HG03571 (cell line): ENCODE data around the gene FNDC5.

Experiments
- ATAC-seq: cut with Tn5 transposase; IDR thresholded peaks from one replicate; pipeline ENCODE4 v1.9.1; 2021; ENCODE audit not compliant: unreplicated experiment

Gene FNDC5

GRCh38 chr1:32897082-32898049 lies 26.7 kb upstream of the FNDC5 start:
- ATAC-seq = no peak

DNA sequence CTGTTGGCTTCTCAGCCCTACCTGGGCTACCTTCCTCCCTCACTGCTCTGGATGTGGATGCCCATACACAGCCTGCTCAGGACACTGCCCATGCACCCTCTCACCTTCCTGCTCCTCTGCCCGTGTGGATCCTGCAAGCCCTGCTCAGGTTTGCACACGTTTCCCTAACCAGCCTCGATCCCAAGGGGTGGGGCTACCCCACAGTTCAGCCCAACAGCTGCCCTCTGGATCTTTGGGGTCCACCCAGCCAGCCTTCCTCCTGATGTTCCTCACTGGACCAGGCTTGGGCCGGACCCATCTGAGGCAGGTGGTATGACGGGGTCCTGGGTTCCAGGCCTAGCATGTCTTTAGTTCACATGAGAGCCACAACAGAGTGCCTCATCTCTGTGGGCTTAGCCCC lies 25.7 kb upstream of the FNDC5 start:
- no peak for ATAC-seq

DNA sequence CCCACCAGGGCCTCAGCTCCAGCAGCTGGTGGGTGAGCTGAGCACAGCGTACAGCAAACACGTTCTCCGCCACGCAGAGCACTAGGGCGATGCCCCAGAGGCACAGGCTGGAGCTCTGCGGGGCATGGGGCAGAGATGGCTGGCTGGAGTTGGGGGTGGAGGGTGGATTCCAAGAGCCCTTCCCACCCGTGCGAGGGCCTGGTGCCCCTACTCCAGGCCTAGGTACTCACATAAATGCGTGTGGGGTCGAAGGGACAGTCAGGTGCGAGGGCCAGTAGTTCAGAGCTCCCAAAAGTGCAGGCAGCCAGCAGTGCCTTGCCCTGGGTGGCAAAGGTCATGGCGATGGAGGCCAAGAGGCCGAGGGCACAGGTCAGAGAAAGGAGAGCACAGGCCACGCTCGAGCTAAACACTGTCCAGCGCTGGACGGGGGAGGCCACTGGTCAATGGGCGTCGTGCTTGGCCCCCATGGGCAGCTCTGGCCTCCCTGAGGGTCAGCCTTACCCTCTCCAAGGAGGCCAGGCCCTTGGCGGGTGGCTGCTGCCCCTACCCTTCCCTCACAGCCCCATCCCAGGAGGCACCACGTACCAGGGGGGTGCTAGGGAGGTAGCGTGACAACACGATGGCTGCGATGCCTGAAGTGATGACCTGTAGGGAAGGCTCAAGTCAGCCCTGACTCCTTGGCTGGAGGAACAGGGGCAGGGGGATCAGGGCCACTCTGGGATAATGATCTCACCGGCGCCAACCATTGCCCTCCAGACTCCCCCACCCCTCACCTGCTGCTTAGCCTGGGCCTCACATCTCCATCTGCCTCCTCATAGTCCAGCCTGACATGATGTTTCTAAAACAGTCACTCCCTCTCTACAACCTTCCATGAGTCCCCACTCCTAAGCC lies 24.9 kb upstream of the FNDC5 start:
- no peak for ATAC-seq

DNA sequence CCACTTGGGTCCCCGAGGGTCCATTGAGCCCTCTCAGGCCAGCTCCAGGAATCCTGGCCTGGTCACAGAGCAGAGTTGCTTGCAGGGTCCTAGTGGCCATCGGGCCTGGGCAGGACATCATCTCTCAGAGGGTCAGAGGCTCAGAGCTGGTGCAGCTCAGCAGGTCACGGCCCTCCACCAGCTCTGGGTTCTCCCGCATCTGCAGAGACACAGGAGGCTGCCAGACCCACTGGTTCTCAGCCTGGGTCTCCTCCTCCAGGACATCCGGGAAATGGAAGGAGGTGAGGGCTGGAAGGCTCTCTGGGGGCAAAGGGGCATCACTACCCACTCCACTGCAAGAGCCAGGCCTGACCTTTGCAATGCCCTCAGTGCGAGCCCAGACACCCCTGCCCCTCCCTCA lies 24.0 kb upstream of the FNDC5 start:
- no peak for ATAC-seq

DNA sequence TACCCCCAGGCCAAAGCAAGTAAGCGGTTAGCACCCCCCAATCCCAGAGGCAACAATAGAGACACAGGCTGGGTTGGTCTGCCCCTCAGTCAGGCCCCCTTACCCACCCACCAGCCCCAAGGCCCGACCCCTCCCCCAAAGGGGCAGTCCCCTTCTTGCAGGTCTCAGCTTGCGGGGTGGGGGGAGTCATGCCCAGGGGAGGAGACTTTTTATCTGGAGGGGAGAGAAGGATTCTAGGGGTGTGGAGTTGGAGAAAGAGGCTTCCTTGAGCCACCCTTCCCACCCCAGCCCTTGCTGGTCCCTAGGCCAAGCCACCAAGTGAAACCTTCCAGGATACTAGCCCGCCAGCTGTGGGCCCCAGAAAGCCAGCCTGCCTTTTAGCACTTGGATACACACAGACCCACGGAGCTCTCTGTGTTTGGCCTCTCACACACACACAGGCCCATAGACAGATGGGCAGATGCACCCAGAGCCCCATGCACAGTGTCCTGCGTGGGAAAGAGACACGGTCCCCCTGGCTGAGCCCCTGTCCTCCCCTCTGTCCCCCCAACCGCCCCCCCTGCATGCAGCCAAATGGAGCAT lies 23.4 kb upstream of the FNDC5 start:
- no peak for ATAC-seq

- ATAC-seq = no peak
Observed at GRCh38 chr1:32893198-32894018, 22.7 kb upstream of the FNDC5 start.

DNA sequence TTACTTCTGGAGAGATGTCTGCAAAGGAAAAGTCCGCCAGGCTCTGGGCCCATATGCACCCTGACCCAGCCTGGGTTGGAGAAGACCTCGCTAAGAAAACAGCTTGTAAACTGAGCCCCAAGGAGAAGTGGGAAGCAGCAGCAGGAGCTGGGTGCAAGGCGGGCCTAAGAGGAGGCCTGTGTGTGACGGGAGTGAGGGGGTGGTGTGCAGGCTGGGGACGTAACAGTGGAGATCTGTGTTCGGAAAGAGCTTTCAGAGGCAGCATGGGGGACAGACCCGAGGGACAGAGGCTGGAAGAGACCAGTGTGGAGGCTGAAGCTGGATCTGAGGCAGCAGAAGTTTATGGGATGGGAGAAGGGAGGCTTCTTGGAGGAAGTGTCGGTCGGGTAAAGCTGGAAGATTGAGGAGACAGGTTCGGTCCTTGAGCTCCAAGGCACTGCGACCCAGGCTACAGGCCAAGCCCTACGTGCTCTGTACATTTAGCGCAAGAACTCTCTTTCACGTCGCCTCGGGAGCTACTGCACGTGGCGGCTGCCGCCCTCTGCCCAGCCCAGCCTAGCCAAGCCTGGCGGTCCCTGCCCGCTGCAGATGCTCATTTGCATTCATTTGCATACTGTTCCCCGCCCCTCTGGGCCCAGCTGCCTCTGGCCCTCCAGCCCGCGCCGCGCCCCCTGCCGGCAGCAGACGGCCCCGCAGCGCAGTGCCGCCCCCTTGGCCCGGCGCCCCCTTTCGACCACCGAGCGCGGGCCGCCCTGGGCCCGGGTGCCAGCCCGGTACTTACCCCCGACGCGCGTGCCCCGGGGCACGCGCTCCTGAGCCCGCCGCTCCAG lies 21.9 kb upstream of the FNDC5 start:
- ATAC-seq = no peak

DNA sequence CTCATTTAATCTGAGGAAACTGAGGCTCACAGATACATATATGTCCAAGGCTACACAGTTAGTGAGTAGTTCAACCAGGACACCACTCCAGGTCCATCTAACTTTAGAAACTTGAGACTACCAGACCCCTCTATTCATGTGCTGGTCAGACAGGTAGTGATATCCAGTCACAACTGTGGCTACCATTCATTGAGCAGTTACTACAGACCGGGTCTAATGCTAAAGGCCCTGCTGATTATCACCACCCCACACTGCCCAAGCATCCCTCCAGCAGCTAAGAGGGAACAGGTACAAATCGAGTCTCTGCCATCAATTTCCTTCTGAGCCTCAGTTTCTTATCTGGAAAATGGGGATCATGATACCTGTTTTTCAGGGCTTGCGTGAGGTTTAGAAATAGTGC lies 20.9 kb upstream of the FNDC5 start:
- ATAC-seq = no peak

DNA sequence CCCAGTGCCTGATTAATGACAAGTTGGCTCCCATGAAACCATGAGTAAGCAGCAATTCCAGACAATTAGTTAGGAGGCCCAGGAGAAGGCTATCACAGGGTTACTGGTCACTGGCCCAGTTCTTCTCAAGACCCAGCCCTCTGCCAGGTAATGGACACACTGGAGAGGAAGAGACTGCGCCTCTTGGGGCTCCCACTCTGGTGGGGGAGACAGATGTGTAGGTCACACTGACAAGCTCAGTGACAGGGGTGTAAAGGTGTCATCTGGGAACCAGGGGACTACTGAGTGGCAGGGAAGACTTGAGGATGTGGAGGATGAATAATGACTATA lies 20.5 kb upstream of the FNDC5 start:
- ATAC-seq = no peak

DNA sequence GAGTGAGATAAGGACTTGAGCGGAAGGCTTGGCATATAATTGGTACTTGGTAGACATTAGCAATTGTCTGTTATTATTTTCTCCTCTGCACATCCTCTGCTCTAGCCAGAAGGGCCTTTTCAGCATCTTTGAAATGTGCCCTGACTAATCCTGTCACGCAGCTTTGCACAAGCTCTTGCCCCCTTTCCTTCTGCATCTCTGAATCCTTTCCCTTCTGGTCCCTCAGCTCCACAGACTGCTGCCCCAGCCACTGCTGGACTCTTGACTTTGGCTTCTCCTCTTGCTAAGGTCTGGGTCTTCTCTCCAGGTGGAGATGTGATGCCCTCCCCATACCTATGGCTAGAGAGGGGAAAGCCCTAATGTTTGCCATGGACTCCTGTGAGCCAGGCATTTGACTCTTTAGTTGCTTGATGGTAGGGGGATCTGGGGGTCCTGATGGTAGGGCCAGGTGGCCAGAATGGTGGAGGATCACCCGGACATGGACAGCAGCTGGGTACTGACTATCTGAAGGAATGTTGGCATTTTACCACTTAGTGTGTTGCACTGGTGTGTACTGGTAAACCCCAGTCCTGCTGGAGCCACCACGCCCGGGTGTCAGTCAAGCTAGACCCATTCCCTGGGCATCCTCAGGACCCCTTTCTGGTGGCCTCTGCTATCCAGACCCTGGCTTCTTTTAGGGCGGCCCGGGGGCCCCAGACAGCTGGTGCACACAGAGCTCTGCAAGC lies 20.0 kb upstream of the FNDC5 start:
- ATAC-seq = no peak

DNA sequence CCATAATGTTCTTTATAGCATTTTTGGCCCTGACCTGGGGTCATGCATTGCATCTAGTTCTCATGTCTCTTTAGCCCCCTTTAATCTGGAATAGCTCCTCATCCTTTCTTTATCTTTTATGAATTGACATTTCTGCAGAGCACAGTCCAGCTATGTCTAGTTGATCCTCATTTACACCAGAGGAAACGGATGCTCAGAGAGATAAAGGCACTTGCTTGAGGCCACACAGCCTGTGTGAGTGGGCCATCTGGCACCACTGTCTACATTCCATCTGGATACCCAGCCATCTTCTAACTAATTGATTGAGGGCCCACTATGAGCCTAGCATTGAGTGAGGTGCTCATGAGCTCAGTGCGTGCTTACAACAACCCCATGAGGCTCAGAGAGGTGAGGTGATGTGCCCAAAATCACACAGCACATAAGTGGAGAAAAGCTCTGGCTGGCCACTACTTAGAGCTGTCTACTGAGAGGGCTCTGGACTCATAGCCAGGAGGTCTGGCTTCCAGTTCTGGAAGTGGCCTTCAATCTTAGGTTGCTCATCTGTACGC lies 19.1 kb upstream of the FNDC5 start:
- ATAC-seq = no peak

- no peak for ATAC-seq
Observed at GRCh38 chr1:32888677-32889420, 18.1 kb upstream of the FNDC5 start.

- ATAC-seq = no peak
Observed at GRCh38 chr1:32888134-32888533, 17.4 kb upstream of the FNDC5 start.

DNA sequence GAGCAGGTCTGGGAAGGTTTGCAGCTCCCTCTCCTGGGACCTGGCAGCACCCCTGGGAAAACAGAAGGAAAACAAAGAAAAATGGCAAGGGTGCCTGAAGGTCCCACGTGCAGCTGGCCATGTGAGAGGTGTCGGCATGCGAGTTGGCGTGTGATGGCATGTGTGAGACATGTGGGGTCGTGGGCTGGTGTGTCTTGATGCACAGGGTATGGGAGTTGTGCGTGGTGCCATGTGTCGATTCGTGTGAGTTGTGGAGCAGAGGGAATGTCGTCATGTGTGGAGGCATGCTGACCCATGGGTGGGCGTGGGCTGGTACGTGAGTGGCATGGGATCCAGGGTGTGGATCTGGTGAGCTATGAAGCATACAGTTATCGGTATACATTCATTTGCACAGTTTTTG lies 16.9 kb upstream of the FNDC5 start:
- ATAC-seq = no peak

- no peak for ATAC-seq
Observed at GRCh38 chr1:32886828-32887414, 16.2 kb upstream of the FNDC5 start.

- no peak for ATAC-seq
Observed at GRCh38 chr1:32886004-32886827, 15.5 kb upstream of the FNDC5 start, which contains the start of gene HPCA. Gene HPCA, plus strand, starts transcription at chr1:32886491. Its CDS starts 2,408 bp downstream, at chr1:32888899.

GRCh38 chr1:32885676-32886003 lies 14.9 kb upstream of the FNDC5 start:
- no peak for ATAC-seq
